Measurements from ENCODE around the gene B3GNT9. TPM values are rescaled to one million over a fixed set of nuclear protein-coding genes. Genes with fewer than 3 reads are reported as not detected.

B3GNT9 gene
- total RNA-seq, 2 experiments from 2014 or later = 6.6 to 7.2 TPM

- ChIA-PET CTCF (interaction anchor here (1.3 to 6.6 kb wide), 6 partner anchors 8 to 197 kb away, joined by 3 to 47 read pairs (median 18); partner anchors contain the start of genes FBXL8, MATCAP1 and TRADD), POLR2A (interaction anchor here (2.2 to 3.2 kb wide), 2 partner anchors 11 to 15 kb away, joined by 11 to 13 read pairs; partner anchors contain the start of genes FBXL8 and TRADD)
- H3K27ac Mint-ChIP-seq = no peak overlapping the region
- no peak overlapping the region for H3K4me3 Mint-ChIP-seq
- H3K9me3 Mint-ChIP-seq (ENCODE audit: insufficient read depth) = no peaks in the 10 kb centered on the region
- peaks cover 41% of the 10 kb centered on the region for H3K27me3 Mint-ChIP-seq (ENCODE audit: low read depth)
- ATAC-seq (no peak), DNase-seq (no peak)
- peaks cover 62% of the 10 kb centered on the region for H3K4me1 Mint-ChIP-seq (ENCODE audit: low read depth)
- peaks cover 22% of the 10 kb centered on the region for H3K36me3 Mint-ChIP-seq (ENCODE audit: low read depth)
These were observed 24.0 kb upstream of the B3GNT9 start for GRCh38 chr16:67174706-67175231.

GRCh38 chr16:67173808-67174705 is 23.3 kb upstream of the B3GNT9 start:
- POLR2A ChIA-PET = interaction anchor here (0.6 to 3.2 kb wide), 6 partner anchors 10 to 162 kb away, joined by 3 to 13 read pairs (median 4); partner anchors contain the start of genes FBXL8, HSF4 and TRADD
- H3K9me3 Mint-ChIP-seq (ENCODE audit: insufficient read depth) = no peaks in the 10 kb centered on the region
- H3K4me3 Mint-ChIP-seq = peak overlapping the region; percentile 74
- H3K27me3 Mint-ChIP-seq (ENCODE audit: low read depth) = peaks cover 42% of the 10 kb centered on the region
- CTCF ChIA-PET = interaction anchor here (0.6 to 6.6 kb wide), 7 partner anchors 11 to 466 kb away, joined by 3 to 47 read pairs (median 6); partner anchors contain the start of genes FBXL8, MATCAP1 and TRADD
- peak overlapping the region; percentile 47 for H3K27ac Mint-ChIP-seq
- DNase-seq (peak; percentile 76), ATAC-seq (peak; percentile 77)
- H3K36me3 Mint-ChIP-seq (ENCODE audit: low read depth) = peaks cover 20% of the 10 kb centered on the region
- H3K4me1 Mint-ChIP-seq (ENCODE audit: low read depth) = peaks cover 67% of the 10 kb centered on the region

GRCh38 chr16:67173323-67173722 is 22.5 kb upstream of the B3GNT9 start:
- no peaks in the 10 kb centered on the region for H3K9me3 Mint-ChIP-seq (ENCODE audit: insufficient read depth)
- H3K27me3 Mint-ChIP-seq (ENCODE audit: low read depth) = peaks cover 42% of the 10 kb centered on the region
- ATAC-seq (no peak), DNase-seq (no peak)
- H3K36me3 Mint-ChIP-seq (ENCODE audit: low read depth) = peaks cover 18% of the 10 kb centered on the region
- peak overlapping the region; percentile 63 for H3K27ac Mint-ChIP-seq
- H3K4me1 Mint-ChIP-seq (ENCODE audit: low read depth) = peaks cover 61% of the 10 kb centered on the region
- CTCF ChIA-PET = interaction anchor here (0.6 to 6.6 kb wide), 8 partner anchors 11 to 465 kb away, joined by 3 to 47 read pairs (median 5); partner anchors contain the start of genes FBXL8, MATCAP1 and TRADD
- H3K4me3 Mint-ChIP-seq = peak overlapping the region; percentile 74
- POLR2A ChIA-PET = interaction anchor here (1.1 to 3.2 kb wide), 3 partner anchors 9 to 13 kb away, joined by 3 to 13 read pairs (median 3); partner anchors contain the start of genes FBXL8, HSF4 and TRADD

GRCh38 chr16:67170949-67171649 is 20.3 kb upstream of the B3GNT9 start:
- CTCF ChIA-PET = interaction anchor here (0.7 to 3.2 kb wide), 6 partner anchors 11 to 118 kb away, joined by 3 to 17 read pairs (median 8); partner anchors contain the start of gene FBXL8
- DNase-seq (no peak), ATAC-seq (no peak)
- Mint-ChIP-seq H3K36me3 (ENCODE audit: low read depth) (peaks cover 10% of the 10 kb centered on the region), H3K4me1 (ENCODE audit: low read depth) (peaks cover 59% of the 10 kb centered on the region), H3K4me3 (peak overlapping the region; percentile 42), H3K27me3 (ENCODE audit: low read depth) (peaks cover 49% of the 10 kb centered on the region), H3K9me3 (ENCODE audit: insufficient read depth) (no peaks in the 10 kb centered on the region), H3K27ac (no peak overlapping the region)
- POLR2A ChIA-PET = interaction anchor here (0.7 kb wide), 1 partner anchor 12 kb away, joined by 3 read pairs; no protein-coding TSS in a partner anchor

GRCh38 chr16:67170168-67170948 is 19.6 kb upstream of the B3GNT9 start, which contains the start of gene NOL3:
NOL3 (plus strand) TSS chr16:67170538.
- H3K9me3 Mint-ChIP-seq (ENCODE audit: insufficient read depth) = no peaks in the 10 kb centered on the region
- H3K27ac Mint-ChIP-seq = peak within 1 kb of the TSS; percentile 13
- peaks cover 7% of the 10 kb centered on the region for H3K36me3 Mint-ChIP-seq (ENCODE audit: low read depth)
- ChIA-PET CTCF (interaction anchor here (0.7 to 3.2 kb wide), 11 partner anchors 8 to 152 kb away, joined by 3 to 17 read pairs (median 4); partner anchors contain the start of gene FBXL8), POLR2A (interaction anchor here (0.6 to 1.7 kb wide), 3 partner anchors 11 to 142 kb away, joined by 3 read pairs; partner anchors contain the start of genes CBFB and TMEM208)
- DNase-seq (peak; percentile 65), ATAC-seq (peak; percentile 25)
- peaks cover 53% of the 10 kb centered on the region for H3K27me3 Mint-ChIP-seq (ENCODE audit: low read depth)
- H3K4me3 Mint-ChIP-seq = peak within 1 kb of the TSS; percentile 76
- peaks cover 60% of the 10 kb centered on the region for H3K4me1 Mint-ChIP-seq (ENCODE audit: low read depth)

GRCh38 chr16:67169642-67170167 is 18.9 kb upstream of the B3GNT9 start:
- ChIA-PET POLR2A (interaction anchor here (0.6 to 1.7 kb wide), 3 partner anchors 10 to 141 kb away, joined by 3 read pairs; partner anchors contain the start of genes CBFB, FBXL8, TMEM208 and TRADD), CTCF (interaction anchor here (0.9 to 3.2 kb wide), 11 partner anchors 8 to 152 kb away, joined by 3 to 17 read pairs (median 4); partner anchors contain the start of gene FBXL8)
- H3K27me3 Mint-ChIP-seq (ENCODE audit: low read depth) = peaks cover 59% of the 10 kb centered on the region
- no peaks in the 10 kb centered on the region for H3K9me3 Mint-ChIP-seq (ENCODE audit: insufficient read depth)
- H3K36me3 Mint-ChIP-seq (ENCODE audit: low read depth) = peaks cover 9% of the 10 kb centered on the region
- DNase-seq (peak; percentile 59), ATAC-seq (no peak)
- peaks cover 61% of the 10 kb centered on the region for H3K4me1 Mint-ChIP-seq (ENCODE audit: low read depth)
- H3K27ac Mint-ChIP-seq = peak overlapping the region; percentile 13
- peak overlapping the region; percentile 76 for H3K4me3 Mint-ChIP-seq

- H3K4me3 Mint-ChIP-seq = no peak overlapping the region
- no peak for DNase-seq
- no peak for ATAC-seq
- CTCF ChIA-PET = interaction anchor here (0.9 to 3.2 kb wide), 11 partner anchors 8 to 215 kb away, joined by 3 to 17 read pairs (median 4); partner anchors contain the start of genes CES3 and FBXL8
- POLR2A ChIA-PET = interaction anchor here (1.7 kb wide), 1 partner anchor 58 kb away, joined by 3 read pairs; the partner anchor contains the start of gene TMEM208
- H3K36me3 Mint-ChIP-seq (ENCODE audit: low read depth) = peaks cover 9% of the 10 kb centered on the region
- peaks cover 62% of the 10 kb centered on the region for H3K27me3 Mint-ChIP-seq (ENCODE audit: low read depth)
- no peaks in the 10 kb centered on the region for H3K9me3 Mint-ChIP-seq (ENCODE audit: insufficient read depth)
- peaks cover 59% of the 10 kb centered on the region for H3K4me1 Mint-ChIP-seq (ENCODE audit: low read depth)
- H3K27ac Mint-ChIP-seq = no peak overlapping the region
These were observed 18.2 kb upstream of the B3GNT9 start for GRCh38 chr16:67169011-67169451.

- DNase-seq (no peak), ATAC-seq (no peak)
- Mint-ChIP-seq H3K27me3 (ENCODE audit: low read depth) (peaks cover 56% of the 10 kb centered on the region), H3K27ac (no peak overlapping the region), H3K9me3 (ENCODE audit: insufficient read depth) (no peaks in the 10 kb centered on the region), H3K4me1 (ENCODE audit: low read depth) (peaks cover 56% of the 10 kb centered on the region), H3K4me3 (no peak overlapping the region), H3K36me3 (ENCODE audit: low read depth) (peaks cover 8% of the 10 kb centered on the region)
- ChIA-PET CTCF (interaction anchor here (1.2 to 3.2 kb wide), 5 partner anchors 8 to 214 kb away, joined by 3 to 15 read pairs (median 9); no protein-coding TSS in a partner anchor), POLR2A (no interaction called here)
These were observed 16.8 kb upstream of the B3GNT9 start for GRCh38 chr16:67167588-67167987.

- ChIA-PET POLR2A (no interaction called here), CTCF (interaction anchor here (0.7 to 3.2 kb wide), 3 partner anchors 9 to 149 kb away, joined by 3 to 12 read pairs (median 9); no protein-coding TSS in a partner anchor)
- peaks cover 61% of the 10 kb centered on the region for H3K4me1 Mint-ChIP-seq (ENCODE audit: low read depth)
- peaks cover 53% of the 10 kb centered on the region for H3K27me3 Mint-ChIP-seq (ENCODE audit: low read depth)
- no peak for ATAC-seq
- no peak overlapping the region for H3K27ac Mint-ChIP-seq
- H3K4me3 Mint-ChIP-seq = no peak overlapping the region
- peaks cover 17% of the 10 kb centered on the region for H3K36me3 Mint-ChIP-seq (ENCODE audit: low read depth)
- no peak for DNase-seq
- no peaks in the 10 kb centered on the region for H3K9me3 Mint-ChIP-seq (ENCODE audit: insufficient read depth)
These were observed 15.9 kb upstream of the B3GNT9 start for GRCh38 chr16:67166598-67167168.
